SK-N-SH (cell line): ENCODE results near the gene NR5A1. TPM values are rescaled to one million over a fixed set of nuclear protein-coding genes. Genes with fewer than 3 reads are reported as not detected.

Experiments used
- CTCF ChIA-PET: fragments of 300-600, 350-600 bp; formaldehyde crosslinking; extraction: SDS; loops from one replicate; lab custom pipeline; 2021; lab: Yijun Ruan, JAX
- POLR2A ChIA-PET: fragments of 350-600 bp; sonication (Branson Sonifier 250); formaldehyde crosslinking; extraction: SDS; loops from one replicate; lab custom pipeline; 2020; ENCODE audit warnings: antibody characterized with exemption, inconsistent platforms; lab: Yijun Ruan, JAX
- DNase-seq: peaks from one replicate; pipeline ENCODE4 v3.0.0; 2012
- H2AFZ ChIP-seq: fragments of 200-600 bp; sonication (generic); 2 replicates; pipeline ENCODE4 v1.8.1; 2016; ENCODE audit warnings: antibody characterized with exemption, mild to moderate bottlenecking, low read depth
- H3F3A ChIP-seq: fragments of 200-600 bp; sonication (generic); replicated peaks from 2 replicates; pipeline ENCODE3; 2016; ENCODE audit warnings: antibody characterized with exemption, mild to moderate bottlenecking; ENCODE audit not compliant: insufficient read depth
- H3K27ac ChIP-seq, 2 experiments: fragments of 200-500 bp in 1 of 2; fragments of 200-600 bp in 1 of 2; sonication (Bioruptor generic) in 1 of 2; sonication (generic), shearing (Covaris generic) in 1 of 2; 2 replicates each; pipeline versions ENCODE4 v1.5.1 to v1.6.1; 2014 to 2016; ENCODE audit warnings: low read depth in 2 of 2, inconsistent platforms in 1 of 2, low read length in 1 of 2, mild to moderate bottlenecking in 1 of 2, mixed read lengths in 1 of 2
- H3K27me3 ChIP-seq: fragments of 200-600 bp; sonication (generic), shearing (Covaris generic); 2 replicates; pipeline ENCODE4 v1.6.1; 2016; ENCODE audit warnings: mixed run types; ENCODE audit not compliant: insufficient read depth
- H3K36me3 ChIP-seq, 2 experiments: fragments of 200-500 bp in 1 of 2; fragments of 200-600 bp in 1 of 2; sonication (Bioruptor generic) in 1 of 2; sonication (generic) in 1 of 2; replicated peaks in 1 of 2; 2 replicates each; pipeline versions ENCODE3 to v1.5.1; 2014 to 2016; ENCODE audit warnings: low read length in 1 of 2, mild to moderate bottlenecking in 1 of 2; ENCODE audit not compliant: insufficient read depth in 2 of 2, control insufficient read depth in 1 of 2
- H3K4me1 ChIP-seq, 2 experiments: fragments of 200-500 bp in 1 of 2; fragments of 200-600 bp in 1 of 2; sonication (Bioruptor generic) in 1 of 2; sonication (generic), shearing (Covaris generic) in 1 of 2; 2 replicates each; pipeline versions ENCODE4 v1.5.1 to v1.6.1; 2014 to 2016; ENCODE audit warnings: low read depth in 1 of 2, low read length in 1 of 2, mixed run types in 1 of 2; ENCODE audit not compliant: insufficient read depth in 2 of 2, control insufficient read depth in 1 of 2
- H3K4me2 ChIP-seq: fragments of 200-600 bp; sonication (generic), shearing (Covaris generic); 2 replicates; pipeline ENCODE4 v1.6.1; 2017; ENCODE audit warnings: mixed run types
- H3K4me3 ChIP-seq, 2 experiments: fragments of 200-500 bp in 1 of 2; fragments of 200-600 bp in 1 of 2; sonication (Bioruptor generic) in 1 of 2; sonication (generic), shearing (Covaris generic) in 1 of 2; 2 replicates each; pipeline versions ENCODE4 v1.5.1 to v1.8.1; 2014 to 2016; ENCODE audit warnings: low read depth in 2 of 2, inconsistent platforms in 1 of 2, low read length in 1 of 2, mild to moderate bottlenecking in 1 of 2, mixed read lengths in 1 of 2, moderate library complexity in 1 of 2
- H3K79me2 ChIP-seq: fragments of 200-600 bp; sonication (generic); 2 replicates; pipeline ENCODE4 v1.8.1; 2017; ENCODE audit warnings: mild to moderate bottlenecking; ENCODE audit not compliant: insufficient read depth
- H3K9ac ChIP-seq: fragments of 200-600 bp; sonication (generic); 2 replicates; pipeline ENCODE4 v1.6.1; 2017; ENCODE audit warnings: mixed run types
- H3K9me2 ChIP-seq: fragments of 200-600 bp; sonication (generic); 2 replicates; pipeline ENCODE4 v1.6.1; 2017; ENCODE audit warnings: mixed run types
- H3K9me3 ChIP-seq: fragments of 200-600 bp; sonication (generic); 2 replicates; pipeline ENCODE4 v1.6.1; 2017; ENCODE audit warnings: mixed run types, mild to moderate bottlenecking, moderate library complexity
- H4K20me1 ChIP-seq: fragments of 200-600 bp; sonication (generic); 2 replicates; pipeline ENCODE4 v1.6.1; 2017; ENCODE audit warnings: mild to moderate bottlenecking, mixed run types; ENCODE audit not compliant: insufficient read depth
- ELF1 ChIP-seq: IDR thresholded peaks from 2 replicates; pipeline ENCODE4 v1.4.0; 2012
- FOSL2 ChIP-seq: IDR thresholded peaks from 2 replicates; pipeline ENCODE4 v1.4.0; 2012; ENCODE audit warnings: low read depth, mild to moderate bottlenecking, moderate library complexity, borderline replicate concordance
- FOXJ3 ChIP-seq: sonication (generic); formaldehyde crosslinking; IDR thresholded peaks from 2 replicates; pipeline ENCODE4 v1.5.1; 2020; ENCODE audit warnings: mild to moderate bottlenecking, missing genetic modification reagents
- JUND ChIP-seq: IDR thresholded peaks from 2 replicates; pipeline ENCODE4 v1.4.0; 2012
- MAX ChIP-seq: IDR thresholded peaks from 2 replicates; pipeline ENCODE4 v1.4.0; 2012; ENCODE audit warnings: low read depth
- NRF1 ChIP-seq: IDR thresholded peaks from 2 replicates; pipeline ENCODE4 v1.6.1; 2012; ENCODE audit warnings: low read depth, mild to moderate bottlenecking, low read length
- PBX3 ChIP-seq: IDR thresholded peaks from 2 replicates; pipeline ENCODE4; 2012
- POLR2AphosphoS5 ChIP-seq: IDR thresholded peaks from 2 replicates; pipeline ENCODE4 v1.6.1; 2012; ENCODE audit warnings: low read depth, low read length
- RAD21 ChIP-seq: IDR thresholded peaks from 2 replicates; pipeline ENCODE4 v1.6.1; 2012; ENCODE audit warnings: mild to moderate bottlenecking, low read length
- RCOR1 ChIP-seq: fragments of 150-350 bp; IDR thresholded peaks from 2 replicates; pipeline ENCODE4 v1.6.1; 2017; ENCODE audit warnings: antibody characterized with exemption, low read length
- REST ChIP-seq: IDR thresholded peaks from 2 replicates; pipeline ENCODE4 v1.6.1; 2012; ENCODE audit warnings: mild to moderate bottlenecking, low read depth, low read length, moderate library complexity
- SMC3 ChIP-seq: IDR thresholded peaks from 2 replicates; pipeline ENCODE4 v1.6.1; 2012; ENCODE audit warnings: low read depth, low read length, improper control_type of control experiment
- TAF1 ChIP-seq: IDR thresholded peaks from 2 replicates; pipeline ENCODE4 v1.6.1; 2012; ENCODE audit warnings: low read depth, mild to moderate bottlenecking, low read length, moderate library complexity, borderline replicate concordance
- TEAD4 ChIP-seq: IDR thresholded peaks from 2 replicates; pipeline ENCODE4 v1.4.0; 2012; ENCODE audit warnings: mild to moderate bottlenecking, borderline replicate concordance; ENCODE audit not compliant: insufficient read depth
- USF1 ChIP-seq: IDR thresholded peaks from 2 replicates; pipeline ENCODE4 v1.4.0; 2012; ENCODE audit warnings: low read depth, borderline replicate concordance
- YY1 ChIP-seq: IDR thresholded peaks from 2 replicates; pipeline ENCODE4 v1.4.0; 2012; ENCODE audit warnings: low read depth, mild to moderate bottlenecking
- ZBTB33 ChIP-seq: IDR thresholded peaks from 2 replicates; pipeline ENCODE4 v1.4.0; 2012; ENCODE audit warnings: low read depth, borderline replicate concordance
- polyA plus RNA-seq, 3 experiments: library from polyadenylated mRNA; depleted of rRNA; stranded (reverse); fragments of >200 nt; gene quantifications; 2 replicates each; pipeline ENCODE4 v1.2.3, GENCODE V29; 2012

NR5A1 gene
- polyA plus RNA-seq, 1 of the 3 experiments (the other 2 are of a cell fraction): not detected

- H3K9me2 ChIP-seq: no peaks in the 10 kb centered on the region
- H3K4me2 ChIP-seq: no peak overlapping the region
- TF ChIP-seq ZBTB33 (no peak), TEAD4 (no peak), POLR2AphosphoS5 (no peak), MAX (no peak), TAF1 (no peak), JUND (no peak), YY1 (no peak), USF1 (no peak), FOXJ3 (no peak), REST (no peak), RAD21 (no peak), PBX3 (no peak), FOSL2 (no peak), ELF1 (no peak), SMC3 (no peak), RCOR1 (no peak), NRF1 (no peak)
- H3K4me3 ChIP-seq: no peak overlapping the region
- H3F3A ChIP-seq: peaks cover 5% of the 10 kb centered on the region
- POLR2A ChIA-PET: no interaction called here
- H3K27me3 ChIP-seq: no peaks in the 10 kb centered on the region
- H2AFZ ChIP-seq: no peak overlapping the region
- H3K79me2 ChIP-seq: no peaks in the 10 kb centered on the region
- DNase-seq: no peak
- H3K27ac ChIP-seq: no peak overlapping the region
- H3K4me1 ChIP-seq: no peaks in the 10 kb centered on the region
- H3K9me3 ChIP-seq: no peaks in the 10 kb centered on the region
- CTCF ChIA-PET: interaction anchor here (1.1 to 3.4 kb wide), 3 partner anchors 21 to 94 kb away, joined by 3 to 12 read pairs (median 4); no protein-coding TSS in a partner anchor
- H3K9ac ChIP-seq: no peak overlapping the region
- no peaks in the 10 kb centered on the region for H3K36me3 ChIP-seq
- no peaks in the 10 kb centered on the region for H4K20me1 ChIP-seq
Observed at GRCh38 chr9:124442379-124442778, 64.8 kb downstream of the NR5A1 start.
